ENCODE measurements around the gene CRB1.

Gene CRB1

GRCh38 chr1:197351821-197352440 is 83.9 kb downstream of the CRB1 start:
- DNase-seq (ENCODE audit: low spot score) = no peak

- DNase-seq (ENCODE audit: low spot score) = no peak
Observed at GRCh38 chr1:197355248-197355995, 87.4 kb downstream of the CRB1 start.

DNA sequence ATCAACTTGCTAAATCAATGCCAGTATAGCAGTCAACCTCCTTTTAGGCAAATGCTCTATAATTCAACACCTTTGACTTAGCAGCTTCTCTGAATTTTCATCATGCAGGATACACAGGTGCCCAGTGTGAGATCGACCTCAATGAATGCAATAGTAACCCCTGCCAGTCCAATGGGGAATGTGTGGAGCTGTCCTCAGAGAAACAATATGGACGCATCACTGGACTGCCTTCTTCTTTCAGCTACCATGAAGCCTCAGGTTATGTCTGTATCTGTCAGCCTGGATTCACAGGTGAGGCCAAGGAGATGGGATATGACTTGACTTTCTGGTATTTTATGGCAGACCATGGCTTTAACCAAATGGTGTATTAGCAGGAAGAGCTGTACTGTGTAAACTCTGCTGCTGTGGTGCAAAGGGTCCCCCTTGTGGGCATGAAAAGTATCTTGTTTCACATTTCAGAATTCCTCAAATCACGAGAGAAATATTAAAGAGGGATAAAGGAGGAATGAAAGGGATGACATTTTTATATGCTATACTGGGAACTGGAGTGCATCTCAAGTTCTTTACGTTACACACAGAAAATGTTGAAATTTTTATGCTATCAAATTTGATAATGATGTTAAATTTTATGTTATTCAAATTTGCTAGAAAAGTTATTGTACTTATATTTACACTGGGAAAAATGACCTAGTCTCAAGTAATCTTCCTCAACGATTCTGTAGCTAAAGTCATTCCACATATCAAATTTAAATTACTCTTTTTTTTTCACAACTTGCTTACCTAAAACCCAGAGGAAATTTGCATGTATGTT is 88.9 kb downstream of the CRB1 start:
- DNase-seq (ENCODE audit: low spot score) = no peak

DNA sequence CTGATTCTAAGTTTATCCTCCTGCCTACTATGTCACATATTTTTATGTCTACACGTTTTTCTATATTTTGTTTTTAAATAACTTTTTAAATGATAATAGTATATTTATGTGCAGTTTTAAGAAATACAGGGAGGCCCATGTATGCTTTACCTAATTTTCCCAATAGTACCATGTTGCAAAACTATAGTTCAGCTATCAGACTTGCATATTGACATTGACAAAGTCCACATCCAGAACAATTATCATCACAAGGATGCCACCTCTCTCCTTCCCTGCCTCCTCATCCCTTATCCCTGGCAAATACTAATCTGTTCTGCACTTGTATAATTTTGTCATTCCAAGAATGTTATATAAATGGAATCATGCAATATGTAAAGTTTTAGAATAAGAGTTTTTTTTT is 90.9 kb downstream of the CRB1 start:
- no peak for DNase-seq (ENCODE audit: low spot score)

DNA sequence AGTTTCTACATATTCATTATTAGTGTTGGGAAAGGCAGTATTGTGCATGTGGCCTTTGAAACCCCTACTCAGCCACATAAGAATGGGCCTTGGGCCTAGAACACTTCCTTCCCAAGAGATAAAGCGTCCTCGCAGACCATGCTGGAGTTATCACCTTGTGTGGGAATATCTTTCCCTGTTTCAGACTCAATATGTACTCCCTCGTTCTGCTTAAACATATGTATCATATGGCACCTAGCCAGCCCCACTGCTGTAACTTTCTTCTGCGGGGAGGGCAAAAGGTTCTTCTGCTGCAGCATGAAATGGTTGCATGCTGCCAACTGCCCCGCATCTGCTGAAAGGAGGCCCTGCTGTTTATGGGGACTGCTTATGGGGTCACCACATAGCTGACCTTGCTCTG is 92.0 kb downstream of the CRB1 start:
- no peak for DNase-seq (ENCODE audit: low spot score)

- no peak for DNase-seq (ENCODE audit: low spot score)
Observed at GRCh38 chr1:197362871-197363270, 94.8 kb downstream of the CRB1 start.

- no peak for DNase-seq (ENCODE audit: low spot score)
Observed at GRCh38 chr1:197363855-197364254, 95.8 kb downstream of the CRB1 start.

- no peak for DNase-seq (ENCODE audit: low spot score)
Observed at GRCh38 chr1:197366996-197367395, 98.9 kb downstream of the CRB1 start.

GRCh38 chr1:197367627-197368026 is 99.6 kb downstream of the CRB1 start:
- DNase-seq (ENCODE audit: low spot score) = no peak

DNA sequence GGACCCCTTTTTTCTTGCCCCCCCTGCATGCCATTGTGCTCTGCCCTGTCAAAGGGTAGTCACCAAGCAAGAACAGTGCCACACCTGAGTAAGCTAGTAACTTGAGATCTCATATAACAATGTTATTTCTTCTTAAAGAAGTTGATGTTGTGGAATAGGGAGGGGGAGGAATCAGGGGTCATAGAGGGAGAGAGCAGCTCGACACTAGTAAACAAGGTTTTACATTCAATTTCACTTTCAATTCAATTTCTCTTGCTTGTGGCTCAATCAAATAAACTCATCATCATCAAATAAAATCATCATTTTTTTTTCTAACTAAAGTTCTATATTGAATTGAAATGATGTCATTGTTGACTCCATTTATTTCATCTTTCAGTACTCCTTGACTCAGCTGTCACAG is 106.4 kb downstream of the CRB1 start:
- DNase-seq (ENCODE audit: low spot score) = no peak

- DNase-seq (ENCODE audit: low spot score) = no peak
Observed at GRCh38 chr1:197384471-197384870, 116.4 kb downstream of the CRB1 start.

DNA sequence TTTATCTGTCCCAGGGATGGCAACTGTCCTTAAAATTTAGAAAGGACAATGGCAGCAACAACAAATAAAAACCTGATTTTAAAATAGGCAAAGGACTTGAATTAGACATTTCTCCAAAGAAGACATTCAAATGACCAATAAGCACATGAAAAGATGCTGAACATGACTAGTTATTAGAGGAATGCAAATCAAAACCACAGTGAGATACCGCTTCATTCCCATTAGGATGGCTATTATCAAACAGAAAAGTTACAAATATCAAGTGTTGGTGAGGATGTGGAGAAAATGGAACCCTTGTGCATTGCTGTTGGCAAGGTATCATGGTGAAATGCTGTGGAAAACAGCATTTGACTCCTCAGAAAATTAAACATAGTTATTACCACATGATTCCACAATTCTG is 120.7 kb downstream of the CRB1 start:
- DNase-seq (ENCODE audit: low spot score) = no peak

DNA sequence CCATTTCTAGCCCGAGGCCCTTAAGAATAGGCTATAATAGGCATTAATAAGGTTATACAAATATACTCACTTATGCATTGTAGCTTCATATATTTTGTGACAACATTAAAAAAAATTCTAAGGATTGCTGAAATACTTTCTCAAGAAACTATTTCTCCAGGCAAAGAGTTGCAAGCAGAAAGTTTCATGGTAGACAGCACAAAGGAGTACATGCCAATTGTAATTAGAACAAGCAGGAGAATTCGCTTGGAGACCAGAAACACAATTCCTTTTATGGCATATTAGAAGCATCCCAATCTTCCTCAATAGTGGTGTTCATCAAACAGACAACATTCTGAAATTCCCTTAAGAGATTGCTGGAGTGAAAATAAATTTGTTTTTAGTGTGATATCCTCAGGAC is 122.8 kb downstream of the CRB1 start:
- no peak for DNase-seq (ENCODE audit: low spot score)

DNA sequence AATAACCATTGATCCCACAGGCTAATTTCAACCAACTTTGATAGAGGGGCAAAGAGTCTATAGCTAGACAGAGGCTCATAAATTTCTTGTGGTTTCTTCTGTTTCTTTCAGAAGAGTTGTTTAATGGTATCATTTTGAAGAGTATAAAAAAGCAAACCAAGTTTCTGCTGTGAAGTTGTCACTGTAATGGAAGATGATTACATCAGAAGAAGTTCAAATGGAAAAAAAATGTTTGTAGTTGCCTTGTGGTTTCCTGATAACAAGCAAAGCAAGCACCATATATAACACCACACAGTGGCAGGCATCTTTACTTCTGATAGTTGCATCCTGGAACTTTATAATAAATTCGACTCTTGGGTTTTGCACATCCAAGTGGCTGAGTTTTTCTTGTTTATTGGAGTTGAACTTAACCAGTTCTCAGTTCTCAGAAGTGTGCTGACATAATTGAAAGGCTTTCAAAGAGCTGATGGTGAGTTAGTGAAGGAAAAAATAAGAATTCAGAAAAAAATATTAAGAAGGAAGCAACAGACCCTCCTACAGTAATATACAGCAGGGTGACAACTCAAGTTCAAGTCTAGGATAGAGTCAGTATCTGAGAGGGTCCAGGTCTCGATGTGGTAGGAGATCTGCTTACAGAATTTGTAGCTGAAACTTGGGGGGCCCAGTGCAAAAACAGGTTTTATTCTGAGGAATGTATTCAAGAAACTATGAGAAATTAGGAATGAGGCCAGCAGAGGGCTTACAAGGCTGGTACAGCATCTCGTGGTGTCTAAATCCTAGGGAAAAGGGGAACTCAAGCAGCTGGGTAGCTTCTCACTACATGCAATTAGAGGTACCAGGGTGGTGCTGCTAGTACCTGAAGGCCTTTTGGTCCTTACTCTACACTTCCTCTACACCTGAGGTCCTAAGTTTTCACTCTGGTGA is 123.5 kb downstream of the CRB1 start:
- no peak for DNase-seq (ENCODE audit: low spot score)

- no peak for DNase-seq (ENCODE audit: low spot score)
Observed at GRCh38 chr1:197392541-197392940, 124.5 kb downstream of the CRB1 start.

- DNase-seq (ENCODE audit: low spot score) = no peak
Observed at GRCh38 chr1:197393105-197393504, 125.1 kb downstream of the CRB1 start.

GRCh38 chr1:197393772-197394171 is 125.7 kb downstream of the CRB1 start:
- no peak for DNase-seq (ENCODE audit: low spot score)

GRCh38 chr1:197394831-197395608 is 127.0 kb downstream of the CRB1 start:
- no peak for DNase-seq (ENCODE audit: low spot score)

GRCh38 chr1:197397895-197398294 is 129.8 kb downstream of the CRB1 start:
- DNase-seq (ENCODE audit: low spot score) = no peak

DNA sequence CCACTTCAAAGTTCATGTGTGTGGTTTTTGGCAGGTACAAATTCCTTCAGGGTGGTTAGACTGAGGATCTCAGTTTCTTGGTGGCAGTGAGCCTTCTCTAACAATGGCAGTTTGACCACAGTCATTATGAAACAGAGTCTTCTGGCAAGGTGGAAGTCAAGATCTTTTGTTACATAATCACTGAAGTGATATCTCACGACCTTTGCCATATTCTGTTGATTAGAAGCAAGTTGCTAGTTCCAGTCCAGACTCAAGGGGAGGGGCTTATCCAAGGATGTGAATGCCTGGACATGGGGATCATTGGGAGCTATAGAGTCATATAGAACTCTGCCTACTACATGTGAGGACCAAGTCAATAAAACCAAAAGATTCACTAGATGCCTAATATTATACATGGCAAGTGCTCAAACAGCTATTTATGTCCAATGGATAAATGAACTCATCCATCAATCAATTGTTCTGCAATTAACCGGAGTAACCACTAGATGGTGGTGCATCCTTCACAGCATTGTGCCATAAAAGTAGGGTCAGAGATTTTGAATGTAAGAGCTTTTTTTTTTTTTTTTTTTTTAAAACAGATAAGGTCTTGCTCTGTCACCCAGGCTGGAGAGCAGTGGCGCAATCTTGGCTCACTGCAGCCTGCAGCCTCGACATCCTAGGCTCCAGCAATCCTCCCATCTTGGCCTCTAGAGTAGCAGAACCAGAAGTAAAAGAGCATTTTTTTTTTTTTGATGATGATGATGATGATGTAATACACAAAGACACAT is 131.9 kb downstream of the CRB1 start:
- DNase-seq (ENCODE audit: low spot score) = peak; percentile 43

All from hematopoietic multipotent progenitor cell treated with erythropoietin and hydrocortisone succinate and interleukin-3 and kit ligand, for 15 days (in vitro differentiated cells).